WTC11 (cell line): ENCODE data around the gene ARHGAP44. TPM values are rescaled to one million over a fixed set of nuclear protein-coding genes. Genes with fewer than 3 reads are reported as not detected.

Experiments
- ATAC-seq: fragments of 200-7000 bp; cut with Tn5 transposase; 2 replicates; pipeline ENCODE4 v1.10.0; 2021; ENCODE audit warnings: mild to moderate bottlenecking, moderate library complexity
- CTCF ChIA-PET: fragments of 300-600 bp; sonication (Branson Sonifier 250); formaldehyde crosslinking; loops from one replicate; lab custom pipeline; 2021; ENCODE audit warnings: antibody characterized with exemption; lab: Charles Lee
- POLR2A ChIA-PET: fragments of 350-600 bp; sonication (Branson Sonifier 250); formaldehyde crosslinking; loops from one replicate; lab custom pipeline; 2021; ENCODE audit warnings: antibody characterized with exemption; lab: Charles Lee
- DNase-seq: peaks from one replicate; pipeline ENCODE4 v3.0.0; 2021; ENCODE audit warnings: low spot score
- H3K27ac Mint-ChIP-seq: 2 replicates; pipeline ENCODE4 v1.8.0; 2021; ENCODE audit warnings: mixed read lengths
- H3K27me3 Mint-ChIP-seq: 2 replicates; pipeline ENCODE4 v1.8.0; 2021; ENCODE audit warnings: low read depth, mild to moderate bottlenecking, moderate library complexity, mixed read lengths
- H3K36me3 Mint-ChIP-seq: 2 replicates; pipeline ENCODE4 v1.8.0; 2021; ENCODE audit warnings: mixed read lengths
- H3K4me1 Mint-ChIP-seq: 2 replicates; pipeline ENCODE4 v1.8.0; 2022; ENCODE audit warnings: mixed read lengths
- H3K4me3 Mint-ChIP-seq: 2 replicates; pipeline ENCODE4 v1.8.0; 2021; ENCODE audit warnings: mild to moderate bottlenecking, moderate library complexity, mixed read lengths
- H3K9me3 Mint-ChIP-seq: 2 replicates; pipeline ENCODE4 v1.8.0; 2021; ENCODE audit warnings: mixed read lengths
- AFF4 ChIP-seq: sonication (generic); formaldehyde crosslinking; IDR thresholded peaks from 2 replicates; pipeline ENCODE4 v1.8.1; 2023; ENCODE audit warnings: mild to moderate bottlenecking, missing genetic modification reagents, borderline replicate concordance
- CREM ChIP-seq: sonication (generic); formaldehyde crosslinking; IDR thresholded peaks from 2 replicates; pipeline ENCODE4 v1.8.1; 2022; ENCODE audit warnings: mild to moderate bottlenecking, missing genetic modification reagents, moderate library complexity
- E2F4 ChIP-seq: sonication (generic); formaldehyde crosslinking; IDR thresholded peaks from 2 replicates; pipeline ENCODE4 v1.8.1; 2022; ENCODE audit warnings: low read depth, mild to moderate bottlenecking, moderate library complexity, missing genetic modification reagents, borderline replicate concordance
- ERG ChIP-seq: fragments of 250-450 bp; sonication (Bioruptor Pico); IDR thresholded peaks from 2 replicates; pipeline ENCODE4 v1.8.0; 2021; ENCODE audit warnings: mild to moderate bottlenecking
- ESRRA ChIP-seq: sonication (generic); formaldehyde crosslinking; IDR thresholded peaks from 2 replicates; pipeline ENCODE4 v1.8.1; 2022; ENCODE audit warnings: mild to moderate bottlenecking, missing genetic modification reagents, borderline replicate concordance
- ETV6 ChIP-seq: sonication (generic); formaldehyde crosslinking; IDR thresholded peaks from 2 replicates; pipeline ENCODE4 v1.8.1; 2022; ENCODE audit warnings: mild to moderate bottlenecking, missing genetic modification reagents
- FOXP1 ChIP-seq: sonication (generic); formaldehyde crosslinking; IDR thresholded peaks from 2 replicates; pipeline ENCODE4 v1.8.0; 2022; ENCODE audit warnings: missing genetic modification reagents, mild to moderate bottlenecking, moderate library complexity, borderline replicate concordance
- GTF2I ChIP-seq: fragments of 250-450 bp; sonication (Bioruptor Pico); conservative IDR thresholded peaks from 2 replicates; pipeline ENCODE4 v1.4.0; 2021; ENCODE audit warnings: mild to moderate bottlenecking
- HMGA2 ChIP-seq: fragments of 250-450 bp; sonication (Bioruptor Pico); IDR thresholded peaks from 2 replicates; pipeline ENCODE4 v1.4.0; 2021; ENCODE audit warnings: mild to moderate bottlenecking, moderate library complexity
- JAZF1 ChIP-seq: fragments of 250-450 bp; sonication (Bioruptor Pico); IDR thresholded peaks from 2 replicates; pipeline ENCODE4 v1.9.0; 2021; ENCODE audit warnings: moderate library complexity, mild to moderate bottlenecking, inconsistent platforms
- JUN ChIP-seq: sonication (generic); formaldehyde crosslinking; IDR thresholded peaks from 2 replicates; pipeline ENCODE4 v1.8.0; 2023; ENCODE audit warnings: mild to moderate bottlenecking, missing genetic modification reagents
- RELA ChIP-seq: sonication (generic); formaldehyde crosslinking; IDR thresholded peaks from 2 replicates; pipeline ENCODE4 v1.8.1; 2022; ENCODE audit warnings: missing genetic modification reagents, mild to moderate bottlenecking, borderline replicate concordance
- TEAD1 ChIP-seq: sonication (generic); formaldehyde crosslinking; IDR thresholded peaks from 2 replicates; pipeline ENCODE4 v1.8.0; 2022; ENCODE audit warnings: mild to moderate bottlenecking, missing genetic modification reagents
- USF1 ChIP-seq: sonication (generic); formaldehyde crosslinking; IDR thresholded peaks from 2 replicates; pipeline ENCODE4 v1.8.0; 2022; ENCODE audit warnings: mild to moderate bottlenecking, missing genetic modification reagents
- ZBTB21 ChIP-seq: sonication (generic); formaldehyde crosslinking; IDR thresholded peaks from 2 replicates; pipeline ENCODE4 v1.8.1; 2023; ENCODE audit warnings: mild to moderate bottlenecking, missing genetic modification reagents, borderline replicate concordance
- ZNF416 ChIP-seq: fragments of 250-450 bp; sonication (Bioruptor Pico); IDR thresholded peaks from 2 replicates; pipeline ENCODE4 v1.9.0; 2021; ENCODE audit warnings: mild to moderate bottlenecking, inconsistent platforms
- ZSCAN18 ChIP-seq: fragments of 250-450 bp; sonication (Bioruptor Pico); IDR thresholded peaks from 2 replicates; pipeline ENCODE4 v2.1.2; 2022; ENCODE audit warnings: mild to moderate bottlenecking, moderate library complexity
- total RNA-seq: library from RNA; stranded (reverse); gene quantifications from 3 replicates; pipeline ENCODE4 v1.2.3, GENCODE V29; 2021

The ARHGAP44 gene
- total RNA-seq, 1 experiment from 2014 or later: 23.8 TPM

GRCh38 chr17:12983991-12984884 is 194.9 kb downstream of the ARHGAP44 start:
- ChIA-PET POLR2A (interaction anchor here (0.6 kb wide), 1 partner anchor 45 kb away, joined by 5 read pairs; no protein-coding TSS in a partner anchor), CTCF (interaction anchor here (1.8 kb wide), 1 partner anchor 242 kb away, joined by 5 read pairs; no protein-coding TSS in a partner anchor)
- TF ChIP-seq GTF2I: no peak
- TF ChIP-seq TEAD1 (CRISPR knock-in tag): no peak
- TF ChIP-seq JUN: no peak
- no peak for TF ChIP-seq RELA (CRISPR knock-in tag)
- TF ChIP-seq ETV6 (CRISPR knock-in tag): no peak
- TF ChIP-seq USF1 (CRISPR knock-in tag): no peak
- TF ChIP-seq AFF4: no peak
- no peak for TF ChIP-seq E2F4 (CRISPR knock-in tag)
- no peak for TF ChIP-seq HMGA2 (CRISPR knock-in tag)
- no peak for TF ChIP-seq FOXP1 (CRISPR knock-in tag)
- TF ChIP-seq ESRRA: no peak
- TF ChIP-seq ZNF416: no peak
- no peak for TF ChIP-seq ZSCAN18
- no peak for TF ChIP-seq ZBTB21
- TF ChIP-seq JAZF1 (CRISPR knock-in tag): no peak
- TF ChIP-seq CREM (CRISPR knock-in tag): no peak
- no peak for TF ChIP-seq ERG (CRISPR knock-in tag)
- peak overlapping the region; percentile 88; the same call in 1 of the 2 replicates for H3K27ac Mint-ChIP-seq
- no peak overlapping the region for H3K4me3 Mint-ChIP-seq
- peaks cover 30% of the 10 kb centered on the region for H3K4me1 Mint-ChIP-seq
- no peak for ATAC-seq
- DNase-seq: no peak
- H3K9me3 Mint-ChIP-seq: no peaks in the 10 kb centered on the region
- H3K36me3 Mint-ChIP-seq: peaks cover 12% of the 10 kb centered on the region
- H3K27me3 Mint-ChIP-seq: no peaks in the 10 kb centered on the region
